HT1080 (cell line): Measurements from ENCODE around the gene TTLL9. TPM values are rescaled to one million over a fixed set of nuclear protein-coding genes. Genes with fewer than 3 reads are reported as not detected.

Experiments
- DNase-seq: peaks from one replicate; pipeline ENCODE4 v3.0.0-alpha.2; 2015; ENCODE audit warnings: low read depth
- total RNA-seq: library from RNA; depleted of rRNA; stranded (reverse); fragments of >200 nt; shearing (Covaris generic); gene quantifications from 2 replicates; pipeline ENCODE4 v1.2.3, GENCODE V29; 2014

Gene TTLL9
- total RNA-seq, 1 experiment from 2014 or later: not detected

- no peak for DNase-seq
These were observed 72.6 kb downstream of the TTLL9 start for GRCh38 chr20:31943052-31943471.

- no peak for DNase-seq
These were observed 74.9 kb downstream of the TTLL9 start for GRCh38 chr20:31945319-31945718.

- DNase-seq: no peak
These were observed 75.4 kb downstream of the TTLL9 start for GRCh38 chr20:31945785-31946184.

GRCh38 chr20:31948008-31948407 lies 77.6 kb downstream of the TTLL9 start:
- DNase-seq: no peak

- no peak for DNase-seq
These were observed 79.6 kb downstream of the TTLL9 start for GRCh38 chr20:31949877-31950646.

GRCh38 chr20:31951203-31951529 lies 80.7 kb downstream of the TTLL9 start:
- no peak for DNase-seq

GRCh38 chr20:31951530-31952453 lies 81.4 kb downstream of the TTLL9 start, which contains the start of gene PDRG1:
Gene PDRG1 (minus strand): TSS chr20:31952046. CDS start chr20:31951961, 85 bp downstream.
- DNase-seq: peak; percentile 91

- DNase-seq: no peak
These were observed 83.2 kb downstream of the TTLL9 start for GRCh38 chr20:31953556-31954148.

- no peak for DNase-seq
These were observed 84.1 kb downstream of the TTLL9 start for GRCh38 chr20:31954500-31954899.

- no peak for DNase-seq
These were observed 86.4 kb downstream of the TTLL9 start for GRCh38 chr20:31956556-31957526.

- no peak for DNase-seq
These were observed 92.3 kb downstream of the TTLL9 start for GRCh38 chr20:31962761-31963160.

- no peak for DNase-seq
These were observed 93.5 kb downstream of the TTLL9 start for GRCh38 chr20:31963889-31964288.

GRCh38 chr20:31966991-31967655 lies 96.7 kb downstream of the TTLL9 start:
- no peak for DNase-seq

GRCh38 chr20:31967830-31968249 lies 97.4 kb downstream of the TTLL9 start, which contains the start of gene XKR7:
Gene XKR7 (plus strand): TSS chr20:31968151. CDS start chr20:31968176, 25 bp downstream.
- DNase-seq: no peak

- peak; percentile 56 for DNase-seq
These were observed 98.1 kb downstream of the TTLL9 start for GRCh38 chr20:31968291-31969126.

- DNase-seq: no peak
These were observed 99.6 kb downstream of the TTLL9 start for GRCh38 chr20:31969991-31970390.

- DNase-seq: no peak
These were observed 102.1 kb downstream of the TTLL9 start for GRCh38 chr20:31972471-31973021.

GRCh38 chr20:31974296-31974695 lies 103.9 kb downstream of the TTLL9 start:
- no peak for DNase-seq
